HepG2 (cell line): ENCODE results near the gene PLD1. TPM values are rescaled to one million over a fixed set of nuclear protein-coding genes. Genes with fewer than 3 reads are reported as not detected.

ENCODE experiments used
- ATAC-seq: fragments of 200-7000 bp; cut with Tn5 transposase; 3 replicates; pipeline ENCODE4 v1.9.1; 2020; ENCODE audit warnings: mild to moderate bottlenecking, moderate library complexity
- BruUV-seq: library from RNA; stranded (reverse); fragments of 400-500 nt; replicated peaks from 2 replicates; lab custom pipeline; 2021; lab: Mats Ljungman, UMichigan
- CTCF ChIA-PET: fragments of 300-600 bp; formaldehyde crosslinking; extraction: SDS; loops from one replicate; lab custom pipeline; 2021; ENCODE audit warnings: low total read pairs, inconsistent platforms, low intra/inter-chr PET ratio; lab: Yijun Ruan, JAX
- POLR2A ChIA-PET: fragments of 350-600 bp; sonication (Branson Sonifier 250); formaldehyde crosslinking; loops from one replicate; lab custom pipeline; 2020; ENCODE audit warnings: antibody characterized with exemption, inconsistent platforms; lab: Yijun Ruan, JAX
- DNase-seq: peaks from one replicate; pipeline ENCODE4 v3.0.0-alpha.2; 2015; ENCODE audit warnings: low spot score
- FAIRE-seq: peaks from 3 replicates; lab custom pipeline; 2011; peaks lifted over from hg19 to GRCh38; lab: Jason Lieb, UNC
- H2AFZ ChIP-seq: one replicate; pipeline ENCODE4 v1.6.1; 2011; ENCODE audit warnings: low read length, inconsistent platforms
- H3K27ac ChIP-seq: fragments of 300-600 bp; 3 replicates; pipeline ENCODE4 v1.8.0; 2011; ENCODE audit warnings: mixed run types, mild to moderate bottlenecking, mixed read lengths, low read length, inconsistent platforms; ENCODE audit not compliant: insufficient read depth; ENCODE audit errors: extremely low read length
- H3K27me3 ChIP-seq, 2 experiments: fragments of 200-600 bp in 1 of 2; 2 replicates in 1 of 2; 3 replicates in 1 of 2; pipeline versions ENCODE4 v1.6.0 to v1.8.0; 2011; ENCODE audit warnings: low read length in 2 of 2, mild to moderate bottlenecking in 2 of 2, moderate library complexity in 2 of 2, inconsistent platforms in 1 of 2; ENCODE audit not compliant: insufficient read depth in 2 of 2, control insufficient read depth in 1 of 2
- H3K36me3 ChIP-seq, 2 experiments: fragments of 200-600 bp in 1 of 2; replicated peaks in 1 of 2; 2 replicates in 1 of 2; 3 replicates in 1 of 2; pipeline versions ENCODE4 v1.5.1 to v1.8.0; 2011; ENCODE audit warnings: low read length in 2 of 2, inconsistent platforms in 1 of 2; ENCODE audit not compliant: insufficient read depth in 2 of 2, control insufficient read depth in 1 of 2
- H3K4me1 ChIP-seq: 2 replicates; pipeline ENCODE4 v1.5.1; 2012; ENCODE audit warnings: low read length, inconsistent platforms; ENCODE audit not compliant: insufficient read depth
- H3K4me2 ChIP-seq: 2 replicates; pipeline ENCODE4 v1.6.0; 2011; ENCODE audit warnings: low read depth, low read length, inconsistent platforms
- H3K4me3 ChIP-seq, 3 experiments: fragments of 200-600 bp in 1 of 3; sonication (generic), shearing (Covaris generic) in 1 of 3; replicated peaks in 1 of 3; 2 replicates each; pipeline ENCODE4 v1.5.1; 2011 to 2016; ENCODE audit warnings: low read length in 3 of 3, inconsistent platforms in 2 of 3, low read depth in 2 of 3, mild to moderate bottlenecking in 2 of 3, control low read depth in 1 of 3, mixed read lengths in 1 of 3; ENCODE audit not compliant: insufficient read depth in 1 of 3
- H3K79me2 ChIP-seq: one replicate; pipeline ENCODE4 v1.6.1; 2011; ENCODE audit warnings: low read length, inconsistent platforms; ENCODE audit not compliant: insufficient read depth
- H3K9ac ChIP-seq: 2 replicates; pipeline ENCODE4 v1.6.0; 2011; ENCODE audit warnings: mild to moderate bottlenecking, low read depth, low read length, inconsistent platforms; ENCODE audit not compliant: insufficient read depth
- H3K9me3 ChIP-seq: 2 replicates; pipeline ENCODE4 v1.5.1; 2012; ENCODE audit warnings: mild to moderate bottlenecking, low read length
- H4K20me1 ChIP-seq: 2 replicates; pipeline ENCODE4 v1.6.0; 2011; ENCODE audit warnings: inconsistent platforms, mild to moderate bottlenecking, low read length, moderate library complexity; ENCODE audit not compliant: insufficient read depth
- AHR ChIP-seq: IDR thresholded peaks from 2 replicates; pipeline ENCODE4 v1.6.1; 2018; ENCODE audit warnings: missing genetic modification reagents, missing compliant biosample characterization
- ETV5 ChIP-seq: IDR thresholded peaks from 2 replicates; pipeline ENCODE4 v1.6.1; 2018; ENCODE audit warnings: missing biosample characterization, missing genetic modification reagents, inconsistent platforms, borderline replicate concordance
- HMG20A ChIP-seq: IDR thresholded peaks from 2 replicates; pipeline ENCODE4 v1.6.1; 2016; ENCODE audit warnings: borderline replicate concordance
- HOXA9 ChIP-seq: sonication (generic); formaldehyde crosslinking; IDR thresholded peaks from 2 replicates; pipeline ENCODE4 v1.8.1; 2022; ENCODE audit warnings: missing genetic modification reagents, mild to moderate bottlenecking, moderate library complexity, borderline replicate concordance
- MTERF4 ChIP-seq: sonication (generic); formaldehyde crosslinking; IDR thresholded peaks from 2 replicates; pipeline ENCODE4 v1.8.0; 2023; ENCODE audit warnings: mild to moderate bottlenecking, missing genetic modification reagents
- RFXAP ChIP-seq: sonication (generic); formaldehyde crosslinking; IDR thresholded peaks from 2 replicates; pipeline ENCODE4 v1.4.0; 2020; ENCODE audit warnings: missing genetic modification reagents, borderline replicate concordance
- ZMYM3 ChIP-seq: sonication (generic); formaldehyde crosslinking; IDR thresholded peaks from 2 replicates; pipeline ENCODE4 v1.5.1; 2020; ENCODE audit warnings: mild to moderate bottlenecking, missing genetic modification reagents
- ZNF101 ChIP-seq: sonication (generic); formaldehyde crosslinking; IDR thresholded peaks from 2 replicates; pipeline ENCODE4 v1.4.0; 2020; ENCODE audit warnings: mild to moderate bottlenecking, low read depth, missing genetic modification reagents, borderline replicate concordance
- ZNF34 ChIP-seq: sonication (generic); formaldehyde crosslinking; IDR thresholded peaks from 2 replicates; pipeline ENCODE4 v1.4.0; 2020; ENCODE audit warnings: mild to moderate bottlenecking, missing genetic modification reagents, borderline replicate concordance
- ZNF460 ChIP-seq: sonication (generic); formaldehyde crosslinking; IDR thresholded peaks from 2 replicates; pipeline ENCODE4 v1.5.1; 2020; ENCODE audit warnings: missing genetic modification reagents, mild to moderate bottlenecking, borderline replicate concordance
- ZNF550 ChIP-seq: sonication (generic); formaldehyde crosslinking; IDR thresholded peaks from 2 replicates; pipeline ENCODE4 v1.4.0; 2020; ENCODE audit warnings: mild to moderate bottlenecking, missing genetic modification reagents, borderline replicate concordance
- ZNF652 ChIP-seq: IDR thresholded peaks from 2 replicates; pipeline ENCODE4 v1.6.1; 2016; ENCODE audit warnings: low read depth, borderline replicate concordance
- WGBS: methylation state at CpG from one replicate; pipeline ENCODE4 v1.1.6; 2017; ENCODE audit warnings: low lambda C conversion rate; 5-methylcytosine and 5-hydroxymethylcytosine counted together
- in situ Hi-C: cut with HindIII; loops from 2 replicates; pipeline ENCODE4 v1.10.0; 2017; ENCODE audit warnings: low pct_unique_long_range_greater_than_20kb; ENCODE audit not compliant: extremely low pct_ligation_motif_present
- intact Hi-C: fragments of 100-400 bp; cut with micrococcal nuclease; formaldehyde crosslinking; loops from one replicate; pipeline ENCODE4 v1.10.0; 2022; ENCODE audit not compliant: unreplicated experiment
- polyA plus RNA-seq, 8 experiments: library from polyadenylated mRNA; depleted of rRNA in 3 of 8; stranded (reverse) in 7 of 8; unstranded in 1 of 8; fragments of >200 nt; fragmentation: Illumina TruSeq in 4 of 8; extraction: Trizol in 4 of 8; gene quantifications; 2 replicates each; pipeline versions ENCODE4 v1.2.1 to v1.2.3, GENCODE V29; 2011 to 2016; ENCODE audit warnings: low read depth in 4 of 8, missing spikeins in 1 of 8, mixed read lengths in 1 of 8; ENCODE audit not compliant: insufficient read depth in 1 of 8
- total RNA-seq, 5 experiments: library from RNA; depleted of rRNA; stranded (reverse); fragments of >200 nt; fragmentation: Illumina TruSeq; extraction: Trizol; gene quantifications; 2 replicates each; pipeline ENCODE4 v1.2.3, GENCODE V29; 2016; ENCODE audit warnings: low read depth in 1 of 5

Gene PLD1
- total and polyA plus RNA-seq, 2 of the 13 experiments (the other 11 are each of a cell fraction or from before 2014, with no cell fraction given): 27.1 to 59.4 TPM

GRCh38 chr3:171803044-171803443 lies 7.2 kb downstream of the PLD1 start:
- 94% methylated on average over 4 of the region's 4 CpGs for WGBS
- Histone ChIP-seq H3K4me3 (no peak overlapping the region), H3K9ac (no peak overlapping the region), H3K27ac (no peak overlapping the region), H3K27me3 (no peaks in the 10 kb centered on the region), H3K4me2 (no peak overlapping the region), H3K79me2 (peaks cover 94% of the 10 kb centered on the region), H3K9me3 (no peaks in the 10 kb centered on the region), H2AFZ (no peak overlapping the region), H3K36me3 (peaks cover 4 to 17% of the 10 kb centered on the region in 2 experiments), H3K4me1 (peaks cover 93% of the 10 kb centered on the region), H4K20me1 (peaks cover 11% of the 10 kb centered on the region)
- ChIA-PET CTCF (no interaction called here), POLR2A (no interaction called here)
- in situ Hi-C loops: no loop called here
- ATAC-seq: no peak
- DNase-seq: no peak
- no peak for TF ChIP-seq ZNF34 (CRISPR knock-in tag)
- TF ChIP-seq RFXAP (CRISPR knock-in tag): 0 out of 2 replicates have a peak, but pooled peaks have one; percentile 26
- no peak for TF ChIP-seq ETV5 (CRISPR knock-in tag)
- TF ChIP-seq HOXA9 (CRISPR knock-in tag): no peak
- TF ChIP-seq AHR (CRISPR knock-in tag): no peak
- no peak for TF ChIP-seq HMG20A (CRISPR knock-in tag)
- TF ChIP-seq ZNF652: peak; percentile 65
- TF ChIP-seq ZNF101 (CRISPR knock-in tag): no peak
- no peak for TF ChIP-seq MTERF4
- no peak for TF ChIP-seq ZMYM3
- no peak for TF ChIP-seq ZNF460
- TF ChIP-seq ZNF550 (CRISPR knock-in tag): no peak
- BruUV-seq: no TSS peak
- FAIRE-seq: no peak
- intact Hi-C loops: no loop called here
